ENCODE results near the gene P3H3.
"Not testable (repeated sequence)": the region's sequence is repeated elsewhere in the genome, so short reads cannot be mapped to it uniquely, and the experiment has no call there.

Gene P3H3

GRCh38 chr12:6849427-6849826, 21.2 kb downstream of the P3H3 start:
- DNase-seq, result no peak

DNA sequence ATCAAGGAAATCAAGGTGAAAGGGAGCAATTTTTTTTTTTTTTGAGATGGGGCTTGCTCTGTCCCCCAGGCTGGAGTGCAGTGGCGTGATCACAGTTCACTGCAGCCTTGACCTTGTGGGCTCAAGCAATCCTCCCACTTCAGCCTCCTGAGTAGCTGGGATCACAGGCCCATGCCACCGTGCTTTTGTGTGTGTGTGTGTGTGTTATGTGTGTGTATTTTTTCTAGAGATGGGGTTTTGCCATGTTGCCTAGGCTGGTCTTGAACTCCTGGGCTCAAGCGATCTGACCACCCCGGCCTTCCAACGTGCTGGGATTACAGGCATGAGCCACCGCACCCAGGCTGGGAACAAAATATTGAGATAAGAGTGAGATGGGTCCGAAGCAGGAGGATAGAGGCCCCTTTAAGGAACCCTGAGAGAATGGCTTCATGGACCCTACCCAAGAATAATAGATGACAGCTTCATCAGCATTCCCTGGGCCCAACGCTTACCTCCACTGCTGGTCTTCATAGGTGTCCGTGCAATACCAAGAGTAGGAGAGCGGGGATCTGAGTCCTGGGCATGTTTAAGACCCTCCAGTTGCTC, 21.9 kb downstream of the P3H3 start:
- DNase-seq, result no peak

GRCh38 chr12:6850796-6851152, 22.6 kb downstream of the P3H3 start:
- no peak for DNase-seq

- peak; percentile 86 to 91 for DNase-seq
These were observed 23.1 kb downstream of the P3H3 start, which contains the start of gene CDCA3 for GRCh38 chr12:6851153-6851920. Gene CDCA3 (minus strand): TSS chr12:6851286. CDS start chr12:6850952, 334 bp downstream.

- DNase-seq, result peak; percentile 93 to 99
These were observed 23.9 kb downstream of the P3H3 start, which contains the start of gene USP5 for GRCh38 chr12:6851921-6852650. Gene USP5 (plus strand): TSS chr12:6852150. CDS start chr12:6852180, 30 bp downstream.

DNA sequence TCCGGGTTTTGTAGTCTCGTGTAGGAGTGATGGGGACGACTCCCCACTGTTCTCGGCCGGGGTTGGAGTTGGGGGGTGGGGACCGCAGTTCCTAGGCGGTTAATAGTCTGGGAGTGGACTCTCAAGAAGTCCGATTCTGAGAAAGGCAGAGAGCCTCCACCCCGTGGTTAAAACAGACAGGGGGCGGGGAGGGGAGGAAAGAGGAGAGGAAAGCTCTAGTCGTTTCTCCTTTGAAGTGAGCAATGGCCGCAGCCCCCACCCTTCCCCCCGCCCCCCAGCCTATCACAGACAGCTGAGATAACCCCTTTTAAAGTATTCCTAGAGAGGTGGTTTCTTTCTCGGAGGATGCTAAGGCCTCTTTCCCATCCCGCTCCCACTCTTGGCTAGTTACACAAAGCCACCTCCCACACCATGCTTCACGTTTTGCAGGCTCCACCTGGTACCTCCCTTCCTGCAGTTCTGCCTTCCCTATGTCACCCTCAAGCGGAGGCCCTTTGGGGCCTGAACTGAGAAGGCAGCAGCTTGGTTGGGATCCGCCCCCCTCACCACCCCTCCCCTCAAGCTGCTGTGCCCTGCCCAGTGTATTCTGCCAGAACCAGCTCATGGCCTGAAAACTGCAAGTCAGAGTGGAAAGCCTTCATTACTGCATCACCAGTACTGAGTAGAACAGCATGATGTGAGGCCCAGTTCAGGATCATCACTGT, 24.6 kb downstream of the P3H3 start:
- peak; percentile 56 to 68 for DNase-seq

GRCh38 chr12:6853626-6854025, 25.4 kb downstream of the P3H3 start:
- DNase-seq, result no peak

GRCh38 chr12:6854036-6854435, 25.8 kb downstream of the P3H3 start:
- DNase-seq, result no peak

GRCh38 chr12:6855322-6855721, 27.1 kb downstream of the P3H3 start:
- no peak for DNase-seq

GRCh38 chr12:6858799-6859198, 30.6 kb downstream of the P3H3 start:
- DNase-seq, result no peak

DNA sequence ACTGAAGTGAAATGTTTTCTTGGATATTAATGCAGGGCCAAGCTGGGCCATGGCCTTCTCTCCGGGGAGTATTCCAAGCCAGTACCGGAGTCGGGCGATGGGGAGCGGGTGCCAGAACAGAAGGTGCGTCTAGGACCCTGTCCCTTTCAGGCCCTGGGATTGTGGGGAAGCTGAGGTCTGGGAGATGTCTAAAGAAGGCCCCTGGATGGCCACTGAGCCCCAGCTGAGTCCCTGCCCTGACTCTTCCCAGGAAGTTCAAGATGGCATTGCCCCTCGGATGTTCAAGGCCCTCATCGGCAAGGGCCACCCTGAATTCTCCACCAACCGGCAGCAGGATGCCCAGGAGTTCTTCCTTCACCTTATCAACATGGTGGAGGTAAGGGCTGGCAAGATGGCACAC, 31.9 kb downstream of the P3H3 start:
- no peak for DNase-seq

GRCh38 chr12:6860942-6861341, 32.7 kb downstream of the P3H3 start:
- no peak for DNase-seq

DNA sequence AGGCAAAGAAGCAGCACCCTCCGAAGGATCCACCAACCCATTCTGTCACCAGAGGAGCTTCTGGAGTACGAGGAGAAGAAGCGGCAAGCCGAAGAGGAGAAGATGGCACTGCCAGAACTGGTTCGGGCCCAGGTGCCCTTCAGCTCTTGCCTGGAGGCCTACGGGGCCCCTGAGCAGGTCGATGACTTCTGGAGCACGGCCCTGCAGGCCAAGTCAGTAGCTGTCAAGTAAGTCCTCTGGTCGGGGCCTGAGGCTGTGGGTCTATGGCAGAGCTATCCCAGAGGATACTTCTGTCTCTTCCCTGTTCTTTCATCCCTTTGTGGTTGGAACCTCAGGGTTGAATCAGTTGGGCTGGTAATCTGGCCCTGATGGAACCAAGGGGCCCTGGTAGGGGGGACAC, 33.2 kb downstream of the P3H3 start:
- DNase-seq, result no peak

DNA sequence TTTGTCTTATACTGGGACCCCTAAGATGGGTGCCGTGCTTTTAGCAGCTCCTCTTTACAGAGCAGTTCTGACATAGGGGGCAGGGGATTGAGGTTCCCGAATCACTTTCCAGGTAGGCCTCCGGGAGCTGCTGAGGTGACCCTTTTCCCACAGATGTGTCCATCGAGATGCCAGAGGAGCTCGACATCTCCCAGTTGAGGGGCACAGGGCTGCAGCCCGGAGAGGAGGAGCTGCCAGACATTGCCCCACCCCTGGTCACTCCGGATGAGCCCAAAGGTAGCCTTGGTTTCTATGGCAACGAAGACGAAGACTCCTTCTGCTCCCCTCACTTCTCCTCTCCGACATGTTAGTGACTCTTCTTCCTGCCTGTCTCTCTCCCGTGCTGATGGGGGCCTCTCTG, 34.8 kb downstream of the P3H3 start:
- no peak for DNase-seq

- DNase-seq, result no peak
These were observed 35.5 kb downstream of the P3H3 start for GRCh38 chr12:6863586-6864321.

GRCh38 chr12:6865307-6865706, 37.1 kb downstream of the P3H3 start:
- not testable (repeated sequence) for DNase-seq

GRCh38 chr12:6866163-6866919, 38.1 kb downstream of the P3H3 start:
- DNase-seq, result no peak

DNA sequence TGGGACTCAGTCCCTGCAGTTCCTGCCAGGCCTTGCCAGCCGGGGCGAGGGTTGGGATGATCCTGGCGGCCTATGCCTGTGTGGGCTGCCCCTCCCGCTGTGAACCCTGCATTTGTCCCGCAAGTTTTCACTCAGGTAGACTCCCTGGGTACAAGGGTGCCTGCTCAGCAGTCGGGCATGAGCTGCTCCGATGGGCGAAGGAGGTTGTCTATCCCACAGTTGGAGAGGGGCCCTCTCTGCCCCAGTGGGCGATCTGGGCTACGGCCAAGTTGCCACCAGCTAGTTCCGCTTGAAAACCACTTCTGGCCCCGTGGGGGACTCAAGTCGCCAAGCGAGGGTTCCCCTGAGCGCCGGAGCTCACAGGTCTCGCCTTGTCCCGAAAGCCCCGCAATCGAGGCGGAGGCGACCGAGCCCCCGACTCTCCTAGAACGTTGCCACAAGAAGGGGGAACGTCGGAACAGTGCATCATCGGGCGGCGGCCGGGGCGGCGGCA, 38.8 kb downstream of the P3H3 start:
- no peak for DNase-seq

- peak; percentile 74 to 84 for DNase-seq
These were observed 39.4 kb downstream of the P3H3 start, which contains the start of gene TPI1 for GRCh38 chr12:6867413-6868210. Gene TPI1 (plus strand): TSS chr12:6867531. CDS start chr12:6867567, 36 bp downstream.

All from stimulated activated CD4-positive, alpha-beta T cell treated with anti-CD3 and anti-CD28 coated beads, Interleukin-4, amount 100 ng/mL, for 4 hours (primary cell).